SU-DHL-6 (cell line): Measurements from ENCODE around the gene ALK.

Experiments
- CTCF ChIP-seq: fragments of 200-600 bp; sonication (generic); IDR thresholded peaks from one replicate; pipeline ENCODE4 v1.5.1; 2017; ENCODE audit warnings: antibody characterized with exemption, mild to moderate bottlenecking, low read length, moderate library complexity; ENCODE audit not compliant: insufficient read depth, poor library complexity, severe bottlenecking
- EZH2phosphoT487 ChIP-seq: fragments of 200-600 bp; sonication (generic), shearing (Covaris generic); conservative IDR thresholded peaks from 2 replicates; pipeline ENCODE4 v1.6.1; 2018; ENCODE audit warnings: mild to moderate bottlenecking, antibody characterized with exemption, low read length, moderate library complexity, mixed read lengths

GRCh38 chr2:29819570-29819969 lies 101.8 kb downstream of the ALK start:
- TF ChIP-seq CTCF (no peak), EZH2phosphoT487 (no peak)
